ENCODE results near the gene PCDHGA9. TPM values are rescaled to one million over a fixed set of nuclear protein-coding genes. Genes with fewer than 3 reads are reported as not detected.
"Not testable (repeated sequence)": the region's sequence is repeated elsewhere in the genome, so short reads cannot be mapped to it uniquely, and the experiment has no call there.

Gene PCDHGA9
- total RNA-seq, 3 donors from 2014 or later (not counting 1 experiment from before 2014, with no cell fraction given) = 0.61 to 1.7 (median 1.0) TPM

DNA sequence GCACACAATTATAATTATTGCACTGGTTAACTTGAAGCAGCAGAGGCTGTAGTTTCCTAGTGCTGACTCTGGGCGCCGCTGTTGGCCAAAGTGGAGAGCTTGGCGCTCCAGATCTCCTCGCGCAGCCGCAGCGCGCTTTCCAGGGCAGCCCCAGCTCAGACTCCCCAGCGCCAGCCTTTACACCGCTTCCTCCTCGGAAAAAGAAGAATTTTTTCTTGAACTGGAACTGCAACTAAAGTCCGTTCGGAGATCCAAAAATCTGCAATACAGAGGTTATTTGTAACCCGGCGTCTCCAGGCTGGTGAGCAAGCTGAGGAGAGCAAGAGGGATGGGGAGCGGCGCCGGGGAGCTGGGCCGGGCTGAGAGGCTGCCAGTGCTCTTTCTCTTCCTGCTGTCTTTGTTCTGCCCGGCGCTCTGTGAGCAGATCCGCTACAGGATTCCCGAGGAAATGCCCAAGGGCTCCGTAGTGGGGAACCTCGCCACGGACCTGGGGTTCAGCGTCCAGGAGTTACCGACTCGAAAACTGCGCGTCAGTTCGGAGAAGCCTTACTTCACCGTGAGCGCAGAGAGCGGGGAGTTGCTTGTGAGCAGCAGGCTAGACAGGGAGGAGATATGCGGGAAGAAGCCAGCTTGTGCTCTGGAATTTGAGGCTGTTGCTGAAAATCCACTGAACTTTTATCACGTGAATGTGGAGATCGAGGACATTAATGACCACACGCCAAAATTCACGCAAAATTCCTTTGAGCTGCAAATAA, 14.8 kb upstream of the PCDHGA9 start, which contains the start of gene PCDHGB4:
Gene PCDHGB4 (plus strand): TSS at position 142 of the 755 bp plus-strand sequence. CDS start 187 bp downstream, at position 329.
- H3K36me3 Mint-ChIP-seq; H3K4me1 ChIP-seq (ENCODE audit: control insufficient read depth, insufficient read depth, low read length); H3K27ac Mint-ChIP-seq; H3K9me3 Mint-ChIP-seq; H3K36me3 ChIP-seq (ENCODE audit: control insufficient read depth, insufficient read depth, low read length); H3K4me3 ChIP-seq (ENCODE audit: low read length); H3K27ac ChIP-seq (ENCODE audit: low read length); H3K4me1 Mint-ChIP-seq: not testable (repeated sequence)
- intact Hi-C loops (cut with micrococcal nuclease) = loop anchor here (5.0 kb wide), 1 partner anchor 35 kb away; the partner anchor contains the start of gene PCDHGA11
- Histone ChIP-seq H3K27me3 (ENCODE audit: control insufficient read depth, insufficient read depth, low read length) (peaks cover 60% of the 10 kb centered on the region), H3K9me3 (ENCODE audit: control insufficient read depth, insufficient read depth, low read length) (peaks cover 41% of the 10 kb centered on the region)
- H3K4me3 Mint-ChIP-seq = peak within 1 kb of the TSS; percentile 78
- DNase-seq (peak in 1 of 2 donors; percentile 10), ATAC-seq (peak; percentile 81 to 89 (median 84))
- WGBS (ENCODE audit: insufficient coverage) = 16% methylated on average over 16 of the region's 40 CpGs
- peaks cover 66 to 75% of the 10 kb centered on the region in 2 donors for H3K27me3 Mint-ChIP-seq (ENCODE audit: low read depth in 2 of 2)
- peak; percentile 15 for TF ChIP-seq CTCF (IDR thresholded peaks at IDR 0.05)

GRCh38 chr5:141388661-141389060, 13.9 kb upstream of the PCDHGA9 start:
- ATAC-seq (no peak), DNase-seq (no peak)
- 66% methylated on average over 7 of the region's 10 CpGs for WGBS (ENCODE audit: insufficient coverage)
- Mint-ChIP-seq H3K9me3 (peaks cover 0 to 5% of the 10 kb centered on the region in 2 donors), H3K4me1 (no peaks in the 10 kb centered on the region), H3K27me3 (ENCODE audit: low read depth in 2 of 2) (peaks cover 64 to 75% of the 10 kb centered on the region in 2 donors), H3K27ac (no peak overlapping the region), H3K4me3 (no peak overlapping the region), H3K36me3 (peaks cover 7% of the 10 kb centered on the region)
- Histone ChIP-seq H3K4me1 (ENCODE audit: control insufficient read depth, insufficient read depth, low read length) (no peaks in the 10 kb centered on the region), H3K36me3 (ENCODE audit: control insufficient read depth, insufficient read depth, low read length) (no peaks in the 10 kb centered on the region), H3K9me3 (ENCODE audit: control insufficient read depth, insufficient read depth, low read length) (peaks cover 41% of the 10 kb centered on the region), H3K27ac (ENCODE audit: low read length) (no peak overlapping the region), H3K27me3 (ENCODE audit: control insufficient read depth, insufficient read depth, low read length) (peaks cover 56% of the 10 kb centered on the region), H3K4me3 (ENCODE audit: low read length) (no peak overlapping the region)
- intact Hi-C loops (cut with micrococcal nuclease) = loop anchor here (5.0 kb wide), 1 partner anchor 34 kb away; the partner anchor contains the start of gene PCDHGA11
- TF ChIP-seq CTCF (IDR thresholded peaks at IDR 0.05) = no peak

DNA sequence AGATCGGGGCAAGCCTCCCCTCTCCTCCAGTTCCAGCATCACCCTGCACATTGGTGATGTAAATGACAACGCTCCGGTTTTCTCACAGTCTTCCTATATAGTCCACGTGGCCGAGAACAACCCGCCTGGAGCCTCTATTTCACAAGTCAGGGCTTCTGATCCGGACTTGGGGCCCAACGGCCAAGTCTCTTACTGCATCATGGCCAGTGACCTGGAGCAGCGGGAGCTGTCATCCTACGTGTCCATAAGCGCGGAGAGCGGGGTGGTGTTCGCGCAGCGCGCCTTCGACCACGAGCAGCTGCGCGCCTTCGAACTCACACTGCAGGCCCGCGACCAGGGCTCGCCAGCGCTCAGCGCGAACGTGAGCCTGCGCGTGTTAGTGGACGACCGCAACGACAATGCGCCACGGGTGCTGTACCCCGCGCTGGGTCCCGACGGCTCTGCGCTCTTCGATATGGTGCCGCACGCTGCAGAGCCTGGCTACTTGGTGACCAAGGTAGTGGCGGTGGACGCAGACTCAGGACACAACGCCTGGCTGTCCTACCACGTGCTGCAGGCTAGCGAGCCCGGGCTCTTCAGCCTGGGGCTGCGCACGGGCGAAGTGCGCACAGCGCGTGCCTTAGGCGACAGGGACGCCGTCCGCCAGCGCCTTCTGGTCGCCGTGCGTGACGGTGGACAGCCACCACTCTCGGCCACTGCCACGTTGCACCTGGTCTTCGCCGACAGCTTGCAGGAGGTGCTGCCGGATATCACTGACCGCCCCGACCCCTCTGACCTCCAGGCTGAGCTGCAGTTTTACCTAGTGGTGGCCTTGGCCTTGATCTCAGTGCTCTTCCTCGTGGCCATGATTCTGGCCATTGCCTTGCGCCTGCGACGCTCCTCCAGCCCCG, 13.2 kb upstream of the PCDHGA9 start:
- Histone ChIP-seq H3K36me3 (ENCODE audit: control insufficient read depth, insufficient read depth, low read length) (no peaks in the 10 kb centered on the region), H3K4me3 (ENCODE audit: low read length) (no peak overlapping the region), H3K27ac (ENCODE audit: low read length) (no peak overlapping the region), H3K27me3 (ENCODE audit: control insufficient read depth, insufficient read depth, low read length) (peaks cover 60% of the 10 kb centered on the region), H3K9me3 (ENCODE audit: control insufficient read depth, insufficient read depth, low read length) (peaks cover 44% of the 10 kb centered on the region), H3K4me1 (ENCODE audit: control insufficient read depth, insufficient read depth, low read length) (no peaks in the 10 kb centered on the region)
- 50% methylated on average over 77 of the region's 77 CpGs for WGBS (ENCODE audit: insufficient coverage)
- TF ChIP-seq CTCF (IDR thresholded peaks at IDR 0.05) = no peak
- Mint-ChIP-seq H3K36me3 (peaks cover 7% of the 10 kb centered on the region), H3K27me3 (ENCODE audit: low read depth in 2 of 2) (peaks cover 64 to 81% of the 10 kb centered on the region in 2 donors), H3K4me1 (no peaks in the 10 kb centered on the region), H3K9me3 (peaks cover 0 to 8% of the 10 kb centered on the region in 2 donors), H3K4me3 (no peak overlapping the region), H3K27ac (no peak overlapping the region)
- DNase-seq = no peak
- intact Hi-C loops (cut with micrococcal nuclease) = loop anchor here (5.0 kb wide), 1 partner anchor 33 kb away; the partner anchor contains the start of gene PCDHGA11
- no peak for ATAC-seq
